Keratinocyte (primary cell): ENCODE measurements around the gene CPSF7. TPM values are rescaled to one million over a fixed set of nuclear protein-coding genes. Genes with fewer than 3 reads are reported as not detected.

Experiments
- DNase-seq: peaks from one replicate; pipeline ENCODE4 v3.0.0-alpha.2; 2011; ENCODE audit warnings: low read depth, missing footprints, low spot score
- FAIRE-seq: peaks from 2 replicates; lab custom pipeline; 2011; peaks lifted over from hg19 to GRCh38; lab: Jason Lieb, UNC
- H2AFZ ChIP-seq: 2 replicates; pipeline ENCODE4 v1.6.0; 2012; ENCODE audit warnings: low read length, control low read depth, inconsistent platforms; ENCODE audit not compliant: control insufficient read depth
- H3K27ac ChIP-seq: 2 replicates; pipeline ENCODE4 v1.5.1; 2011; ENCODE audit warnings: low read length; ENCODE audit not compliant: control insufficient read depth, insufficient read depth
- H3K27me3 ChIP-seq: 3 replicates; pipeline ENCODE4 v1.6.0; 2011; ENCODE audit warnings: low read length; ENCODE audit not compliant: control insufficient read depth, insufficient read depth; ENCODE audit errors: extremely low read depth
- H3K36me3 ChIP-seq, 2 experiments: 2 replicates in 1 of 2; 3 replicates in 1 of 2; pipeline ENCODE4 v1.5.1; 2011; ENCODE audit warnings: low read length in 2 of 2, mild to moderate bottlenecking in 1 of 2; ENCODE audit not compliant: control insufficient read depth in 2 of 2, insufficient read depth in 2 of 2; ENCODE audit errors: extremely low read depth in 1 of 2
- H3K4me1 ChIP-seq: 3 replicates; pipeline ENCODE4 v1.5.1; 2011; ENCODE audit warnings: low read length; ENCODE audit not compliant: control insufficient read depth, insufficient read depth; ENCODE audit errors: extremely low read depth
- H3K4me2 ChIP-seq: 3 replicates; pipeline ENCODE4 v1.6.0; 2011; ENCODE audit warnings: low read depth, low read length; ENCODE audit not compliant: control insufficient read depth, insufficient read depth; ENCODE audit errors: extremely low read depth
- H3K4me3 ChIP-seq, 3 experiments: fragments of 200-600 bp in 1 of 3; sonication (generic) in 1 of 3; 2 replicates in 2 of 3; 3 replicates in 1 of 3; pipeline ENCODE4 v1.5.1; 2011 to 2016; ENCODE audit warnings: low read length in 3 of 3, mild to moderate bottlenecking in 3 of 3, control low read depth in 2 of 3, inconsistent platforms in 1 of 3, low read depth in 1 of 3, mixed read lengths in 1 of 3, mixed run types in 1 of 3, moderate library complexity in 1 of 3; ENCODE audit not compliant: control insufficient read depth in 2 of 3, insufficient read depth in 2 of 3; ENCODE audit errors: extremely low read depth in 1 of 3
- H3K79me2 ChIP-seq: 2 replicates; pipeline ENCODE4 v1.6.0; 2012; ENCODE audit warnings: low read length; ENCODE audit not compliant: control insufficient read depth, insufficient read depth
- H3K9ac ChIP-seq: 3 replicates; pipeline ENCODE4 v1.6.0; 2011; ENCODE audit warnings: low read length; ENCODE audit not compliant: control insufficient read depth, insufficient read depth; ENCODE audit errors: extremely low read depth
- H3K9me1 ChIP-seq: 3 replicates; pipeline ENCODE4 v1.6.0; 2011; ENCODE audit warnings: low read length; ENCODE audit not compliant: control insufficient read depth, insufficient read depth; ENCODE audit errors: extremely low read depth
- H3K9me3 ChIP-seq: 2 replicates; pipeline ENCODE4 v1.5.1; 2012; ENCODE audit warnings: low read depth, low read length; ENCODE audit not compliant: control insufficient read depth
- H4K20me1 ChIP-seq: 3 replicates; pipeline ENCODE4 v1.6.0; 2011; ENCODE audit warnings: low read length; ENCODE audit not compliant: control insufficient read depth, insufficient read depth; ENCODE audit errors: extremely low read depth
- CTCF ChIP-seq, 3 experiments: IDR thresholded peaks in 1 of 3; conservative IDR thresholded peaks in 1 of 3; optimal IDR thresholded peaks in 1 of 3; 2 replicates in 2 of 3; 3 replicates in 1 of 3; pipeline versions ENCODE3 to v1.5.1; 2011; ENCODE audit warnings: low read length in 3 of 3, mild to moderate bottlenecking in 3 of 3, moderate library complexity in 2 of 3, control low read depth in 1 of 3, inconsistent platforms in 1 of 3; ENCODE audit not compliant: insufficient read depth in 2 of 3; ENCODE audit errors: extremely low read depth in 1 of 3
- EZH2 ChIP-seq: IDR thresholded peaks from one replicate; pipeline ENCODE4 v1.6.1; 2012; ENCODE audit warnings: inconsistent platforms, mild to moderate bottlenecking, low read length, moderate library complexity
- dilution Hi-C: fragments of 300-500 bp; cut with MboI; formaldehyde crosslinking; loops from one replicate; pipeline ENCODE4 v1.7.0; 2020; ENCODE audit warnings: low sequenced_read_pairs; ENCODE audit not compliant: extremely low pct_ligation_motif_present
- polyA plus RNA-seq, 5 experiments: library from polyadenylated mRNA; depleted of rRNA in 3 of 5; stranded (reverse) in 3 of 5; stranded (forward) in 1 of 5; unstranded in 1 of 5; fragments of >200 nt; gene quantifications; 1 replicate in 1 of 5; 2 replicates in 3 of 5; 3 replicates in 1 of 5; pipeline versions ENCODE4 v1.2.1 to v1.2.3, GENCODE V29; 2011 to 2012; ENCODE audit warnings: missing spikeins in 2 of 5, low read depth in 1 of 5, low replicate concordance in 1 of 5

CPSF7 gene
- polyA plus RNA-seq, 1 donor (not counting 4 experiments of a cell fraction or from before 2014, with no cell fraction given): 34.5 TPM

GRCh38 chr11:61422226-61422625 is 7.5 kb downstream of the CPSF7 start:
- Histone ChIP-seq H2AFZ (no peak overlapping the region), H3K9me3 (no peaks in the 10 kb centered on the region), H3K9ac (no peak overlapping the region), H3K4me1 (no peaks in the 10 kb centered on the region), H4K20me1 (peaks cover 4% of the 10 kb centered on the region), H3K4me2 (no peak overlapping the region), H3K79me2 (peaks cover 57% of the 10 kb centered on the region), H3K4me3 (no peak overlapping the region), H3K36me3 (peaks cover 29 to 45% of the 10 kb centered on the region in 2 experiments), H3K27ac (no peak overlapping the region), H3K27me3 (no peaks in the 10 kb centered on the region), H3K9me1 (no peaks in the 10 kb centered on the region)
- FAIRE-seq: no peak
- TF ChIP-seq CTCF (optimal IDR thresholded peaks at IDR 0.05 in 1 of 3, IDR thresholded peaks at IDR 0.05 in 1 of 3, conservative IDR thresholded peaks at IDR 0.05 in 1 of 3; ENCODE audit: extremely low read depth in 1 of 3, insufficient read depth in 2 of 3, low read length in 3 of 3) (no peak), EZH2 (no peak)
- no peak for DNase-seq
- dilution Hi-C loops: no loop called here

- Histone ChIP-seq H3K36me3 (peaks cover 40 to 70% of the 10 kb centered on the region in 2 experiments), H3K9me1 (no peaks in the 10 kb centered on the region), H3K4me3 (no peak overlapping the region), H3K9ac (no peak overlapping the region), H3K27me3 (no peaks in the 10 kb centered on the region), H3K9me3 (no peaks in the 10 kb centered on the region), H3K4me1 (no peaks in the 10 kb centered on the region), H3K4me2 (no peak overlapping the region), H2AFZ (no peak overlapping the region), H3K79me2 (peaks cover 28% of the 10 kb centered on the region), H3K27ac (peak overlapping the region; percentile 10), H4K20me1 (peaks cover 6% of the 10 kb centered on the region)
- TF ChIP-seq CTCF (optimal IDR thresholded peaks at IDR 0.05 in 1 of 3, IDR thresholded peaks at IDR 0.05 in 1 of 3, conservative IDR thresholded peaks at IDR 0.05 in 1 of 3; ENCODE audit: extremely low read depth in 1 of 3, insufficient read depth in 2 of 3, low read length in 3 of 3) (no peak), EZH2 (no peak)
- no peak for FAIRE-seq
- dilution Hi-C loops: no loop called here
- DNase-seq: no peak
Measured at GRCh38 chr11:61418136-61418535, 11.6 kb downstream of the CPSF7 start.
